ENCODE results near the gene DUSP12. TPM values are rescaled to one million over a fixed set of nuclear protein-coding genes. Genes with fewer than 3 reads are reported as not detected.

DUSP12 gene, protein sequence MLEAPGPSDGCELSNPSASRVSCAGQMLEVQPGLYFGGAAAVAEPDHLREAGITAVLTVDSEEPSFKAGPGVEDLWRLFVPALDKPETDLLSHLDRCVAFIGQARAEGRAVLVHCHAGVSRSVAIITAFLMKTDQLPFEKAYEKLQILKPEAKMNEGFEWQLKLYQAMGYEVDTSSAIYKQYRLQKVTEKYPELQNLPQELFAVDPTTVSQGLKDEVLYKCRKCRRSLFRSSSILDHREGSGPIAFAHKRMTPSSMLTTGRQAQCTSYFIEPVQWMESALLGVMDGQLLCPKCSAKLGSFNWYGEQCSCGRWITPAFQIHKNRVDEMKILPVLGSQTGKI
- total RNA-seq: 10 to 100 TPM; 19.8 to 21.8 TPM

DNA sequence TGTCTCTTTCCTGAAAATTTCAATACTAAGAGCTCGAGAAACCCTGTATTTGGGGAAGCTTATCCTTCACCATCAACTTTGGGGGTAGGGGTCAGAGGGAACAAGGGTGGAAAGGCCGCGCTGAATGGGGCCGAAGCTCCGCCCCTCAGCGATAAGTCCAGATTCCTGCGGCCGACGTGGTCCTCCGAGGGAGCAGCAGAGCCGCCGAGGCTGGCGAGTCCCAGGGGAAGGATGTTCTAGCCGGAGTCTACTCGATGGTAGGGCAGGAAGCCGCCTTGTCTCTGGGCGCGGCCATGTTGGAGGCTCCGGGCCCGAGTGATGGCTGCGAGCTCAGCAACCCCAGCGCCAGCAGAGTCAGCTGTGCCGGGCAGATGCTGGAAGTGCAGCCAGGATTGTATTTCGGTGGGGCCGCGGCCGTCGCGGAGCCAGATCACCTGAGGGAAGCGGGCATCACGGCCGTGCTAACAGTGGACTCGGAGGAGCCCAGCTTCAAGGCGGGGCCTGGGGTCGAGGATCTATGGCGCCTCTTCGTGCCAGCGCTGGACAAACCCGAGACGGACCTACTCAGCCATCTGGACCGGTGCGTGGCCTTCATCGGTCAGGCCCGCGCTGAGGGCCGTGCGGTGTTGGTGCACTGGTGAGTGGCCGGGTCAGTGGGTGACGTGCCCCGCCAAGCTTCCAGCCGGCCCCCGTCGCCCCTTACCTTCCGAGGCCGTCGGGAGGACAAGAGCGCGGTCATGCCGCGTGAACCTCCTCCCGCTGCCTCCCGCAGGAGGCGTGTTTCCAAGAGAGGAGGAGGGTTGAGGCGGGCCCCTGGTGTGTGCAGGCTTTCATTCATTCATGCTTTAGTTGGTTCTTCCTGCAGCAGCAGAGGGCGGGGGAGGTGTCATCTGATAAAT lies at the start of gene DUSP12:
TSS of gene DUSP12 (plus strand) at position 278 of the 899 bp plus-strand sequence. CDS start at position 294, 16 bp downstream.

DNA sequence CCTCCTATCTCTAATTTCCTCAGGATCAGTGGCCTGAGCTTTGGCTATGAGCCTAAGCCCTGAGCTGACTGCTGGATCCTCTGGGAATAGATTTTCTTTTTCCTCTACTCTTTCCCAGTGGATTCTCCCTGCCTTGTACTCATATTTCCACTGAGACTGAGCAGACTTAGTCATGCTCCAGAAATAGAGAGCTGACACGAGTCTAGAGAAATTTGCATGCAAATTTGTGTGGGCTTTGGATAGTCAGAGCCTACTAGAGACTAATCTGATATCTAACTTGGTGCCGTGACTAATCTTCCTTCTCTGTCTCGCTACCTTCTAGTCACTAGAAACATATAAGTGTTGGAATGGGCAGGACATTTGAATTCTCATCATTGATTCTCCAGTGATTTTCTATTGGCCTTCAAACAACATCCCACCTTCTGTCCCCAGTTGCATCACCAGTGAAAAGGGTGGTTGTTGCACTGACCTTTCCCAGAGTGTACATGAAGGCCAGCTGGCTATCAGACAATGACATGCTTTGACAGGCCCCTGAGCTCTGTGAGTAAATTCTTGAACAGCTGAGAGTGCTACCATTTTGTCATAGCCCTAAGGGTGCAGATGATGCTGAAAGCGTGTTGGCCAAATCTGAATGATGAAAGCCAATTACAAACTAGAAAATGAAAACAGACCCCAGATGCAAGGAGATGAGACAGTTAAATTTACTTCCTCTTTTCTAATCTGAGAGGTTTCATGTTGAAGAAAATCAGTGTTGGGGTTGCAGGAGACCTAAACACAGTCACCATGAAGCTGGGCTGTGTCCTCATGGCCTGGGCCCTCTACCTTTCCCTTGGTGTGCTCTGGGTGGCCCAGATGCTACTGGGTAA lies 42.9 kb upstream of the DUSP12 start, which contains the start of gene FCRLA:
TSS of gene FCRLA (plus strand) at position 748 of the 866 bp plus-strand sequence. CDS start at position 784, 36 bp downstream.

DNA sequence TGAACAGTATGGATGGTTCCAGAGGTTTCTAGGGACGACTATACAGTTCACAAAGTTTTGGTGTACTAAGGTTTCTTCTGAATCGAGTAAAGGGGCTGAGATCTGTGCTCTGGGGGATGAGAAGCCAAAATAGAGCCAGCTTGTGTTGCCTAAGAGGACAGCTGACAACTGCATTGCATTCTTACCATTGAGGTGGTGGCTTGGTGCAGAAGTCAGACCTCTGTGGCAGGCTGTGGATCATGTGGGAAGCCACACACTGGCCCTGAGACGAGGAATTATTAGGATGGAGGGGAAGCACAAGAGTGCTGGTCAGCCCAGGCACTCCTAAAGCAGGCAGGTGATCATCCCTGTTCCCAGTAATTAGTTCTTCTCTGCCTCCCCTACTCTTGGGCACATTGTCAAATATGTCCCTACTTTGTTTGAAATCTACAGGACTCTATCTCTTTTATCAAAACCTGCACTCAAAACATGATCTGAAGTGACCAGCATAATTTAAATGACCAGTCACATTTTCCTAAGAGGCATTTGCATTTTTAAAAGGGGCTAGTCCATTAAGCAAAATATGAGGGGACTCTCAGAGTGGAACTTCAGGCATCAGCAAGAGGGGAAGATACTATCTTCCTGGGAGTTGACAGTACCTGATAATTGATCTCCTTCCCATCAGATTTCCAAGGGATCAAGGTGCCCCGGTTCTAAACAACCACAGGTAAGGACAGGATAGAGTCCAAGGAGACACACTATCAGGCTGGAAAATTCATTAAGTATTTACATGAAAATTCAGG lies 28.4 kb upstream of the DUSP12 start, which contains the start of gene FCRLB:
TSS of gene FCRLB (plus strand) at position 589 of the 782 bp plus-strand sequence. CDS start 1,129 bp downstream, outside the sequence.

DNA sequence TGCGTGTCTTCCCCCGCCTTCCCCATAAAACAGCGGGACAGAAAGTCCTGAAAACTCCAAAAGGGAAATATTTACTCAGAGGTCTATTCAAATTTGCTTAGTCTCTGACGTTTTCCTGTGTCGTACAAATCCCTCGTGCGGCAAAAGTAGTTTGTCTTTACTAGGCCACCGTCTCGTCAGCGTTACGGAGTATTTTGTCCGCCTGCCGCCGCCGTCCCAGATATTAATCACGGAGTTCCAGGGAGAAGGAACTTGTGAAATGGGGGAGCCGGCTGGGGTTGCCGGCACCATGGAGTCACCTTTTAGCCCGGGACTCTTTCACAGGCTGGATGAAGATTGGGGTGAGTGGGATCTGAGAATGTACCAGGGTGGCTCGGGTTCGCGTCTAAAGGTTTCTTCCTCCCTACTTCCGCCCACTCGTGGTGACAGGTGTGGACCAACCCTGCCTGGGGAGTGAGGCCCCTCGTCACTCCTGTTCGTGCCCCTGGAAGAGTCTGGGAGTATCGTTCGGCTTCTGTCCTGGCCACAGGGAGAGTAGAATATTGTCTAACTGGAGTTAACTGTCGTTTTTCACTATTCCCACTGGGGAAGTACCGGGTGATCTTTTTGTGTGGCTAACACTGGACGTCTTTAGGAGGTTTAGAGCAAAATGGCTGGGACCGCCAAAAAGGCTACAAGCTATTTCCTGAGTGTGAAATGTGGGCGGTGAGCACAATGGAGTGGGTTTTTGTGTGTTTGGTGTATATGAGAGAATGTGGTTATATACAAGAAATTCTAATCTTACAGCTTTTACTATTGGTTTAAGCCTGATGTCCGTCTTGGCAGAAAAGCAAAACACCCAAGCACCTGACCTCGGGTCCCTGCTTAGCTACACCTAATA lies 16.8 kb downstream of the DUSP12 start, which contains the start of gene ATF6:
TSS of gene ATF6 (plus strand) at position 219 of the 880 bp plus-strand sequence. CDS start at position 260, 41 bp downstream.

Other genes with a start within 250 kb of the DUSP12 start
- not detected for gene FCGR2A, start 244.3 kb upstream of the DUSP12 start, total RNA-seq
- under 1 TPM; 0.10 to 0.12 TPM for gene HSPA6, start 225.2 kb upstream of the DUSP12 start, total RNA-seq
- gene FCGR3A, start 200.0 kb upstream of the DUSP12 start, total RNA-seq: 1 to 10 TPM in 1 of 2 experiments, under 1 TPM in 1; 0.55 to 1.1 TPM
- gene FCGR3B, start 118.6 kb upstream of the DUSP12 start, total RNA-seq: not detected
- not detected for gene FCGR2B, start 86.6 kb upstream of the DUSP12 start, total RNA-seq
- not detected for gene FCRLA, start 42.6 kb upstream of the DUSP12 start, total RNA-seq
- gene FCRLB, start 28.2 kb upstream of the DUSP12 start, total RNA-seq: under 1 TPM; 0.39 to 0.53 TPM
- gene ATF6, start 16.5 kb downstream of the DUSP12 start, total RNA-seq: 10 to 100 TPM; 18.8 to 19.3 TPM